A549 (cell line): ENCODE results near the gene TSC2. TPM values are rescaled to one million over a fixed set of nuclear protein-coding genes. Genes with fewer than 3 reads are reported as not detected.

Experiments used
- ATAC-seq, 2 experiments: fragments of 200-7000 bp in 1 of 2; fragments of >200 bp in 1 of 2; cut with Nextera tagmentation in 1 of 2; cut with Tn5 transposase in 1 of 2; 3 replicates each; pipeline versions ENCODE4 v1.8.0 to v1.9.1; 2018 to 2020; ENCODE audit warnings: mild to moderate bottlenecking in 1 of 2, moderate library complexity in 1 of 2
- CTCF ChIA-PET: fragments of 300-600 bp; sonication (Branson Sonifier 250); formaldehyde crosslinking; extraction: SDS; loops from one replicate; lab custom pipeline; 2021; ENCODE audit warnings: antibody characterized with exemption, inconsistent platforms; lab: Yijun Ruan, JAX
- POLR2A ChIA-PET: fragments of 350-600 bp; formaldehyde crosslinking; extraction: SDS; loops from one replicate; lab custom pipeline; 2021; ENCODE audit warnings: antibody characterized with exemption, inconsistent platforms; lab: Yijun Ruan, JAX
- DNase-seq, 2 experiments: peaks; one replicate each; pipeline versions ENCODE4 v3.0.0 to v3.0.0-alpha.2; 2011 to 2016; ENCODE audit warnings: low read depth in 1 of 2, low spot score in 1 of 2
- FAIRE-seq: peaks from 2 replicates; lab custom pipeline; 2011; peaks lifted over from hg19 to GRCh38; lab: Jason Lieb, UNC
- H3K27ac ChIP-seq, 2 experiments: fragments of >200 bp; sonication (Bioruptor Twin); formaldehyde crosslinking; 3 replicates each; pipeline ENCODE4 v1.5.1; 2016 to 2017
- H3K4me1 ChIP-seq: fragments of >200 bp; sonication (Bioruptor Twin); formaldehyde crosslinking; 3 replicates; pipeline ENCODE4 v1.6.1; 2016
- H3K4me2 ChIP-seq: fragments of >200 bp; sonication (Bioruptor Twin); formaldehyde crosslinking; 3 replicates; pipeline ENCODE4 v1.6.1; 2016
- H3K4me3 ChIP-seq: fragments of >200 bp; sonication (Bioruptor Twin); formaldehyde crosslinking; 3 replicates; pipeline ENCODE4 v1.5.1; 2016
- H3K9me3 ChIP-seq: fragments of >200 bp; sonication (Bioruptor Twin); formaldehyde crosslinking; 3 replicates; pipeline ENCODE4 v1.6.1; 2016
- ATOH8 ChIP-seq: fragments of 250-450 bp; sonication (Bioruptor Pico); IDR thresholded peaks from 2 replicates; pipeline ENCODE4 v1.5.0; 2020; ENCODE audit warnings: low read depth, mild to moderate bottlenecking, moderate library complexity
- CBX2 ChIP-seq: fragments of 200-600 bp; sonication (generic); IDR thresholded peaks from 2 replicates; pipeline ENCODE4 v1.6.1; 2016; ENCODE audit warnings: low read depth, mild to moderate bottlenecking, borderline replicate concordance
- CBX8 ChIP-seq: fragments of 200-600 bp; sonication (generic); IDR thresholded peaks from 2 replicates; pipeline ENCODE4 v1.6.1; 2016
- CEBPB ChIP-seq, 2 experiments: fragments of >200 bp in 1 of 2; sonication (Bioruptor Twin) in 1 of 2; formaldehyde crosslinking in 1 of 2; IDR thresholded peaks; 2 replicates each; pipeline ENCODE4 v1.6.1; 2012 to 2016
- CHD2 ChIP-seq: fragments of 150-350 bp; IDR thresholded peaks from 2 replicates; pipeline ENCODE4 v1.6.1; 2014; ENCODE audit warnings: low read length; ENCODE audit not compliant: partially characterized antibody
- EHF ChIP-seq: fragments of 250-450 bp; sonication (Bioruptor Pico); IDR thresholded peaks from 2 replicates; pipeline ENCODE4 v1.5.0; 2020; ENCODE audit warnings: mild to moderate bottlenecking
- EHMT2 ChIP-seq: fragments of 200-600 bp; sonication (generic); IDR thresholded peaks from 2 replicates; pipeline ENCODE4 v1.6.1; 2016; ENCODE audit warnings: antibody characterized with exemption, low read depth, mild to moderate bottlenecking, moderate library complexity
- ESRRA ChIP-seq: fragments of 150-350 bp; IDR thresholded peaks from 2 replicates; pipeline ENCODE4 v1.6.1; 2014; ENCODE audit warnings: mild to moderate bottlenecking, low read length, borderline replicate concordance
- FOSB ChIP-seq: fragments of 250-450 bp; sonication (Bioruptor Pico); IDR thresholded peaks from 2 replicates; pipeline ENCODE4 v1.5.0; 2020; ENCODE audit warnings: mild to moderate bottlenecking, moderate library complexity
- FOSL2 ChIP-seq, 2 experiments: fragments of 450-650 bp in 1 of 2; fragments of >200 bp in 1 of 2; sonication (Bioruptor Twin) in 1 of 2; formaldehyde crosslinking; IDR thresholded peaks; 2 replicates each; pipeline versions ENCODE4 v1.5.0 to v1.6.1; 2016 to 2020; ENCODE audit warnings: mild to moderate bottlenecking in 1 of 2, moderate library complexity in 1 of 2
- JUN ChIP-seq, 2 experiments: fragments of >200 bp; sonication (Bioruptor Twin); formaldehyde crosslinking; IDR thresholded peaks; 2 replicates in 1 of 2; 3 replicates in 1 of 2; pipeline ENCODE4 v1.6.1; 2016 to 2017
- MAFK ChIP-seq: fragments of 450-650 bp; IDR thresholded peaks from 2 replicates; pipeline ENCODE4 v1.6.1; 2014; ENCODE audit not compliant: partially characterized antibody
- MAZ ChIP-seq: fragments of 150-350 bp; IDR thresholded peaks from 2 replicates; pipeline ENCODE4 v1.6.1; 2014; ENCODE audit warnings: antibody characterized with exemption, low read depth, low read length, borderline replicate concordance
- MYC ChIP-seq: IDR thresholded peaks from 2 replicates; pipeline ENCODE4 v1.6.1; 2012; ENCODE audit warnings: mild to moderate bottlenecking, inconsistent platforms, low read length, improper control_type of control experiment, borderline replicate concordance
- NFE2L2 ChIP-seq: fragments of 150-350 bp; conservative IDR thresholded peaks from 2 replicates; pipeline ENCODE4 v1.6.1; 2014; ENCODE audit warnings: low read length
- NPAS2 ChIP-seq: fragments of 250-450 bp; sonication (Bioruptor Pico); IDR thresholded peaks from 2 replicates; pipeline ENCODE4 v1.8.0; 2022; ENCODE audit warnings: mild to moderate bottlenecking, moderate library complexity, borderline replicate concordance
- NR3C1 ChIP-seq: fragments of >200 bp; sonication (Bioruptor Twin); formaldehyde crosslinking; IDR thresholded peaks from 3 replicates; pipeline ENCODE4 v1.6.1; 2017
- POLR2A ChIP-seq: IDR thresholded peaks from 2 replicates; pipeline ENCODE4 v1.6.1; 2012; ENCODE audit warnings: mild to moderate bottlenecking, low read length
- POLR2AphosphoS2 ChIP-seq: conservative IDR thresholded peaks from 2 replicates; pipeline ENCODE4 v1.6.1; 2012; ENCODE audit warnings: low read length, improper control_type of control experiment, inconsistent platforms
- RARB ChIP-seq: fragments of 250-450 bp; sonication (Bioruptor Pico); IDR thresholded peaks from 2 replicates; pipeline ENCODE4 v1.8.0; 2021; ENCODE audit warnings: mild to moderate bottlenecking, moderate library complexity
- RCOR1 ChIP-seq: fragments of 150-350 bp; IDR thresholded peaks from 2 replicates; pipeline ENCODE4 v1.6.1; 2014; ENCODE audit warnings: antibody characterized with exemption, low read length, low read depth
- SMC3 ChIP-seq: fragments of >200 bp; sonication (Bioruptor Twin); formaldehyde crosslinking; IDR thresholded peaks from 3 replicates; pipeline ENCODE4 v1.6.1; 2018; ENCODE audit warnings: inconsistent platforms
- TP53 ChIP-seq: fragments of 250-450 bp; sonication (Bioruptor Pico); IDR thresholded peaks from 2 replicates; pipeline ENCODE4 v1.5.0; 2021; ENCODE audit warnings: mild to moderate bottlenecking, moderate library complexity
- ZFP36 ChIP-seq: fragments of 450-650 bp; IDR thresholded peaks from 2 replicates; pipeline ENCODE4 v1.6.1; 2014; ENCODE audit warnings: borderline replicate concordance; ENCODE audit not compliant: partially characterized antibody
- ZSCAN20 ChIP-seq: fragments of 250-450 bp; sonication (Bioruptor Pico); IDR thresholded peaks from 2 replicates; pipeline ENCODE4 v1.8.0; 2022; ENCODE audit warnings: mild to moderate bottlenecking, moderate library complexity
- WGBS: methylation state at CpG from one replicate; pipeline ENCODE4 v1.1.6; 2017; ENCODE audit errors: missing lambda C conversion rate; 5-methylcytosine and 5-hydroxymethylcytosine counted together
- polyA plus RNA-seq, 4 experiments: library from polyadenylated mRNA; depleted of rRNA in 3 of 4; stranded (reverse); fragments of >200 nt; fragmentation: RNase III in 1 of 4; extraction: RNeasy Plus Mini Kit Qiagen cat#74134 plus additional on column Dnase treatment in 1 of 4; gene quantifications; 2 replicates in 3 of 4; 3 replicates in 1 of 4; pipeline ENCODE4 v1.2.3, GENCODE V29; 2011 to 2017
- TF ChIP-seq, protein P1 (sequence below): IDR thresholded peaks from 2 replicates; pipeline ENCODE4 v1.6.1; 2012
- TF ChIP-seq, protein P2 (sequence below): fragments of 200-600 bp; sonication (generic); IDR thresholded peaks from 2 replicates; pipeline ENCODE4 v1.6.1; 2016; ENCODE audit warnings: antibody characterized with exemption, mild to moderate bottlenecking, moderate library complexity
- TF ChIP-seq, protein P3 (sequence below): IDR thresholded peaks from 2 replicates; pipeline ENCODE4 v1.6.1; 2012
- TF ChIP-seq, protein P4 (sequence below): fragments of 450-650 bp; IDR thresholded peaks from 2 replicates; pipeline ENCODE4 v1.6.1; 2014; ENCODE audit warnings: antibody characterized with exemption

TSC2 gene
- polyA plus RNA-seq, 2 of the 4 experiments (the other 2 are of a cell fraction): 32.6 to 47.3 TPM

GRCh38 chr16:2009164-2009711 is 38.5 kb upstream of the TSC2 start:
- ChIA-PET CTCF (interaction anchor here (0.9 to 11.3 kb wide), 5 partner anchors 13 to 138 kb away, joined by 3 to 196 read pairs (median 11); partner anchors contain the start of genes GFER, NOXO1 and SYNGR3), POLR2A (interaction anchor here (1.3 kb wide), 1 partner anchor 146 kb away, joined by 4 read pairs; the partner anchor contains the start of gene TRAF7)
- peak overlapping the region; percentile 95 to 98 for H3K27ac ChIP-seq
- peak overlapping the region; percentile 91 for H3K4me2 ChIP-seq
- WGBS: 3% methylated on average over 11 of the region's 55 CpGs
- TF ChIP-seq EHMT2: no peak
- TF ChIP-seq, protein P1, sequence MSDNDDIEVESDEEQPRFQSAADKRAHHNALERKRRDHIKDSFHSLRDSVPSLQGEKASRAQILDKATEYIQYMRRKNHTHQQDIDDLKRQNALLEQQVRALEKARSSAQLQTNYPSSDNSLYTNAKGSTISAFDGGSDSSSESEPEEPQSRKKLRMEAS: 0 out of 2 replicates have a peak, but pooled peaks have one; percentile 7
- FAIRE-seq (no peak), ATAC-seq (peak in 1 of 2 experiments; percentile 35; a peak in 4 of 6 replicates), DNase-seq (no peak)
- no peaks in the 10 kb centered on the region for H3K9me3 ChIP-seq
- peak overlapping the region; percentile 94 for H3K4me3 ChIP-seq
- peaks cover 53% of the 10 kb centered on the region for H3K4me1 ChIP-seq

DNA sequence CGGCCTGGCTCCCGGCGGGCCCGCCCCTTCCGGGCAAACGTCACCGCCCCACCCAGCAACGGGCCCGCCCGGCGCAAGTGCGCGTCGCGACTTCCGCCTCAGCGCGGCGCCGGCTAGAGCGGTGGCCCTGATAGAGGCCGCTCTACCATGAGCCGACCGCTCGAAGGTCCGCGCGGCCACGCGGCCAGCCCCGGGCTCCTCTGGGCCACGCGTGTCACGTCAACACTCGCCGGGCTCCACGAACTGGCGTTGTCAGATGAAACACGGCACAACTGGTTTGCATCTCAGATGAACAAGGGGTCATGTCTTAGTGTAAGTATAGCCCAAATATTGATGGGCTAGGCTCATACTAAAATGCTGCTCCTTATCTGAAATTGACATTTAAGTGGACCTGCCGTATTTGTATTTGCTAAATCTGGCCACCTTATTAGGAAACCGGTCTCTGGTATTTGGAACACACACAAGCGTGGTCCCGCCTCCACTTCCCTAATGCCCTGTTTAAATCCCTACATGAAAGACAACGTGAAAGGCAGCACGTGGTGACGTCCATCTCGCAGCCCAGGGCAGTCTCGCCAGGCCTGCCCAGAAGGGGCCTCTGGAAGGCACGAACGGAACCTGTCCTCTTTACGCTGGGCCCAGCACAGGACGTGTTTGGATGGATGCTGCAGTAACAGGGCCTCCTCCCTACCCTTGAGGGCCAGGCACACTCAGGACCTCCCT is 37.8 kb upstream of the TSC2 start, which contains the start of gene ZNF598:
TSS of gene ZNF598 (minus strand) at position 31 of the 720 bp plus-strand sequence.
- WGBS: 16% methylated on average over 18 of the region's 52 CpGs
- Histone ChIP-seq H3K4me1 (peaks cover 53% of the 10 kb centered on the region), H3K27ac (peak within 1 kb of the TSS; percentile 95 to 98), H3K4me2 (peak within 1 kb of the TSS; percentile 91), H3K9me3 (no peaks in the 10 kb centered on the region), H3K4me3 (peak within 1 kb of the TSS; percentile 94)
- FAIRE-seq (no peak), DNase-seq (peak; percentile 84 to 93), ATAC-seq (peak; percentile 89 to 90)
- ChIA-PET CTCF (interaction anchor here (5.4 to 11.3 kb wide), 2 partner anchors 14 to 21 kb away, joined by 41 to 196 read pairs; partner anchors contain the start of genes GFER, NOXO1 and SYNGR3), POLR2A (no interaction called here)
- TF ChIP-seq CBX8: no peak
- 0 out of 2 replicates have a peak, but pooled peaks have one; percentile 25 for TF ChIP-seq ZSCAN20 (CRISPR knock-in tag)
- no peak; the same call in 1 of the 2 replicates for TF ChIP-seq NPAS2 (CRISPR knock-in tag)
- TF ChIP-seq RCOR1: no peak
- TF ChIP-seq FOSB (CRISPR knock-in tag): no peak; the same call in 1 of the 2 replicates
- TF ChIP-seq JUN (IDR thresholded peaks at IDR 0.05): peak; percentile 84 to 89
- TF ChIP-seq ESRRA: no peak
- TF ChIP-seq, protein P2, sequence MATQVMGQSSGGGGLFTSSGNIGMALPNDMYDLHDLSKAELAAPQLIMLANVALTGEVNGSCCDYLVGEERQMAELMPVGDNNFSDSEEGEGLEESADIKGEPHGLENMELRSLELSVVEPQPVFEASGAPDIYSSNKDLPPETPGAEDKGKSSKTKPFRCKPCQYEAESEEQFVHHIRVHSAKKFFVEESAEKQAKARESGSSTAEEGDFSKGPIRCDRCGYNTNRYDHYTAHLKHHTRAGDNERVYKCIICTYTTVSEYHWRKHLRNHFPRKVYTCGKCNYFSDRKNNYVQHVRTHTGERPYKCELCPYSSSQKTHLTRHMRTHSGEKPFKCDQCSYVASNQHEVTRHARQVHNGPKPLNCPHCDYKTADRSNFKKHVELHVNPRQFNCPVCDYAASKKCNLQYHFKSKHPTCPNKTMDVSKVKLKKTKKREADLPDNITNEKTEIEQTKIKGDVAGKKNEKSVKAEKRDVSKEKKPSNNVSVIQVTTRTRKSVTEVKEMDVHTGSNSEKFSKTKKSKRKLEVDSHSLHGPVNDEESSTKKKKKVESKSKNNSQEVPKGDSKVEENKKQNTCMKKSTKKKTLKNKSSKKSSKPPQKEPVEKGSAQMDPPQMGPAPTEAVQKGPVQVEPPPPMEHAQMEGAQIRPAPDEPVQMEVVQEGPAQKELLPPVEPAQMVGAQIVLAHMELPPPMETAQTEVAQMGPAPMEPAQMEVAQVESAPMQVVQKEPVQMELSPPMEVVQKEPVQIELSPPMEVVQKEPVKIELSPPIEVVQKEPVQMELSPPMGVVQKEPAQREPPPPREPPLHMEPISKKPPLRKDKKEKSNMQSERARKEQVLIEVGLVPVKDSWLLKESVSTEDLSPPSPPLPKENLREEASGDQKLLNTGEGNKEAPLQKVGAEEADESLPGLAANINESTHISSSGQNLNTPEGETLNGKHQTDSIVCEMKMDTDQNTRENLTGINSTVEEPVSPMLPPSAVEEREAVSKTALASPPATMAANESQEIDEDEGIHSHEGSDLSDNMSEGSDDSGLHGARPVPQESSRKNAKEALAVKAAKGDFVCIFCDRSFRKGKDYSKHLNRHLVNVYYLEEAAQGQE: no peak
- TF ChIP-seq MAFK: no peak
- TF ChIP-seq CBX2: no peak
- TF ChIP-seq EHF (CRISPR knock-in tag): peak; percentile 48; the same call in 1 of the 2 replicates
- TF ChIP-seq ZFP36: no peak
- peak; percentile 81 for TF ChIP-seq POLR2A
- TF ChIP-seq, protein P3, sequence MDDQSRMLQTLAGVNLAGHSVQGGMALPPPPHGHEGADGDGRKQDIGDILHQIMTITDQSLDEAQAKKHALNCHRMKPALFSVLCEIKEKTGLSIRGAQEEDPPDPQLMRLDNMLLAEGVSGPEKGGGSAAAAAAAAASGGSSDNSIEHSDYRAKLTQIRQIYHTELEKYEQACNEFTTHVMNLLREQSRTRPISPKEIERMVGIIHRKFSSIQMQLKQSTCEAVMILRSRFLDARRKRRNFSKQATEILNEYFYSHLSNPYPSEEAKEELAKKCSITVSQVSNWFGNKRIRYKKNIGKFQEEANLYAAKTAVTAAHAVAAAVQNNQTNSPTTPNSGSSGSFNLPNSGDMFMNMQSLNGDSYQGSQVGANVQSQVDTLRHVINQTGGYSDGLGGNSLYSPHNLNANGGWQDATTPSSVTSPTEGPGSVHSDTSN: no peak
- no peak for TF ChIP-seq POLR2AphosphoS2
- 0 out of 2 replicates have a peak, but pooled peaks have one; percentile 42 for TF ChIP-seq RARB (CRISPR knock-in tag)
- TF ChIP-seq ATOH8 (CRISPR knock-in tag): peak; percentile 57; the same call in 1 of the 2 replicates
- no peak; the same call in 1 of the 2 replicates for TF ChIP-seq MAZ
- TF ChIP-seq, protein P4, sequence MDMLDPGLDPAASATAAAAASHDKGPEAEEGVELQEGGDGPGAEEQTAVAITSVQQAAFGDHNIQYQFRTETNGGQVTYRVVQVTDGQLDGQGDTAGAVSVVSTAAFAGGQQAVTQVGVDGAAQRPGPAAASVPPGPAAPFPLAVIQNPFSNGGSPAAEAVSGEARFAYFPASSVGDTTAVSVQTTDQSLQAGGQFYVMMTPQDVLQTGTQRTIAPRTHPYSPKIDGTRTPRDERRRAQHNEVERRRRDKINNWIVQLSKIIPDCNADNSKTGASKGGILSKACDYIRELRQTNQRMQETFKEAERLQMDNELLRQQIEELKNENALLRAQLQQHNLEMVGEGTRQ: peak; percentile 60
- no peak for TF ChIP-seq CEBPB (IDR thresholded peaks at IDR 0.05)
- TF ChIP-seq NR3C1: no peak
- no peak for TF ChIP-seq SMC3
- peak; percentile 63; the same call in 1 of the 2 replicates for TF ChIP-seq TP53 (CRISPR knock-in tag)
- no peak for TF ChIP-seq NFE2L2
- TF ChIP-seq FOSL2 (IDR thresholded peaks at IDR 0.05): no peak
- 0 out of 2 replicates have a peak, but pooled peaks have one; percentile 19 for TF ChIP-seq FOSL2 (CRISPR knock-in tag; IDR thresholded peaks at IDR 0.05)
- no peak for TF ChIP-seq CHD2
- peak; percentile 91 for TF ChIP-seq MYC
